GM04504 (cell line): ENCODE data around the gene PLEKHA3.
"Not testable (repeated sequence)": the region's sequence is repeated elsewhere in the genome, so short reads cannot be mapped to it uniquely, and the experiment has no call there.

Experiments used
- DNase-seq: peaks from one replicate; pipeline ENCODE4 v3.0.0-alpha.2; 2012; ENCODE audit warnings: low read depth

Gene PLEKHA3

GRCh38 chr2:178525460-178525859 lies 45.2 kb downstream of the PLEKHA3 start:
- DNase-seq, result not testable (repeated sequence)

- no peak for DNase-seq
Measured at GRCh38 chr2:178526256-178526655, 46.0 kb downstream of the PLEKHA3 start.

GRCh38 chr2:178527592-178527991 lies 47.3 kb downstream of the PLEKHA3 start:
- DNase-seq, result no peak

GRCh38 chr2:178528647-178529046 lies 48.4 kb downstream of the PLEKHA3 start:
- no peak for DNase-seq

GRCh38 chr2:178529194-178529593 lies 48.9 kb downstream of the PLEKHA3 start:
- DNase-seq, result no peak

- DNase-seq, result no peak
Measured at GRCh38 chr2:178530131-178530530, 49.9 kb downstream of the PLEKHA3 start.

GRCh38 chr2:178530625-178531142 lies 50.4 kb downstream of the PLEKHA3 start:
- DNase-seq, result no peak

GRCh38 chr2:178531168-178531567 lies 50.9 kb downstream of the PLEKHA3 start:
- DNase-seq, result no peak

GRCh38 chr2:178536037-178536436 lies 55.8 kb downstream of the PLEKHA3 start:
- no peak for DNase-seq

- DNase-seq, result no peak
Measured at GRCh38 chr2:178542161-178542560, 61.9 kb downstream of the PLEKHA3 start.

GRCh38 chr2:178542569-178542968 lies 62.3 kb downstream of the PLEKHA3 start:
- no peak for DNase-seq

- DNase-seq, result no peak
Measured at GRCh38 chr2:178550352-178550751, 70.1 kb downstream of the PLEKHA3 start.

GRCh38 chr2:178553047-178553446 lies 72.8 kb downstream of the PLEKHA3 start:
- DNase-seq, result peak; percentile 72
